CD8-positive, alpha-beta memory T cell (primary cell): ENCODE data around the gene AOPEP. TPM values are rescaled to one million over a fixed set of nuclear protein-coding genes. Genes with fewer than 3 reads are reported as not detected.
A peak's percentile ranks its signal among the peaks of the same experiment; 100 is the strongest.
"Not testable (repeated sequence)": the region's sequence is repeated elsewhere in the genome, so short reads cannot be mapped to it uniquely, and the experiment has no call there.

Source experiments
- CTCF ChIA-PET: fragments of 350-600 bp; sonication (Branson Sonifier 250); formaldehyde crosslinking; loops from one replicate; lab custom pipeline; 2021; ENCODE audit warnings: antibody characterized with exemption; lab: Charles Lee
- POLR2A ChIA-PET: fragments of 350-600 bp; sonication (Branson Sonifier 250); formaldehyde crosslinking; loops from one replicate; lab custom pipeline; 2021; ENCODE audit warnings: antibody characterized with exemption; lab: Charles Lee
- DNase-seq, 5 donors: peaks; one replicate each; pipeline versions ENCODE4 v3.0.0 to v3.0.0-alpha.2; 2020 to 2022; ENCODE audit warnings: mixed read lengths in 1 of 5
- H3K27ac ChIP-seq: one replicate; pipeline ENCODE4 v1.7.0; 2013; ENCODE audit warnings: low read depth, mild to moderate bottlenecking, low read length, moderate library complexity
- H3K27me3 ChIP-seq: 2 replicates; pipeline ENCODE4 v1.7.0; 2013; ENCODE audit warnings: low read length, mild to moderate bottlenecking; ENCODE audit not compliant: insufficient read depth, poor library complexity, severe bottlenecking
- H3K36me3 ChIP-seq: 2 replicates; pipeline ENCODE4 v1.7.0; 2013; ENCODE audit warnings: mild to moderate bottlenecking, low read length, moderate library complexity; ENCODE audit not compliant: insufficient read depth
- H3K4me1 ChIP-seq: 2 replicates; pipeline ENCODE4 v1.7.0; 2013; ENCODE audit warnings: mild to moderate bottlenecking, low read length, moderate library complexity; ENCODE audit not compliant: insufficient read depth
- H3K4me3 ChIP-seq: 2 replicates; pipeline ENCODE4 v1.7.0; 2013; ENCODE audit warnings: mild to moderate bottlenecking, low read length
- H3K9me3 ChIP-seq: 2 replicates; pipeline ENCODE4 v1.7.0; 2013; ENCODE audit warnings: mild to moderate bottlenecking, low read length
- H3K27ac Mint-ChIP-seq, 8 donors: one replicate each; pipeline ENCODE4 v1.8.0; 2020 to 2021; ENCODE audit warnings: mixed read lengths in 8 of 8, mild to moderate bottlenecking in 6 of 8, inconsistent platforms in 3 of 8, moderate library complexity in 3 of 8
- H3K27me3 Mint-ChIP-seq, 2 donors: one replicate each; pipeline ENCODE4 v1.8.0; 2020 to 2021; ENCODE audit warnings: mixed read lengths in 2 of 2, mild to moderate bottlenecking in 1 of 2, moderate library complexity in 1 of 2
- H3K36me3 Mint-ChIP-seq, 3 donors: one replicate each; pipeline ENCODE4 v1.8.0; 2020 to 2021; ENCODE audit warnings: mixed read lengths in 3 of 3, inconsistent platforms in 1 of 3, mild to moderate bottlenecking in 1 of 3
- H3K4me1 Mint-ChIP-seq, 3 donors: one replicate each; pipeline ENCODE4 v1.8.0; 2020 to 2021; ENCODE audit warnings: mixed read lengths in 3 of 3, inconsistent platforms in 1 of 3, mild to moderate bottlenecking in 1 of 3
- H3K4me3 Mint-ChIP-seq, 7 donors: one replicate each; pipeline ENCODE4 v1.8.0; 2020 to 2021; ENCODE audit warnings: mixed read lengths in 7 of 7, mild to moderate bottlenecking in 6 of 7, moderate library complexity in 4 of 7, inconsistent platforms in 2 of 7
- H3K9me3 Mint-ChIP-seq, 5 donors: one replicate each; pipeline ENCODE4 v1.8.0; 2020 to 2022; ENCODE audit warnings: mixed read lengths in 5 of 5, mild to moderate bottlenecking in 3 of 5, moderate library complexity in 2 of 5, inconsistent platforms in 1 of 5
- polyA plus RNA-seq: library from polyadenylated mRNA; unstranded; fragments of 300-500 nt; fragmentation: Illumina TruSeq; gene quantifications from one replicate; pipeline ENCODE4 v1.2.3, GENCODE V29; 2021
- total RNA-seq, 2 experiments: library from RNA; stranded (reverse); gene quantifications; one replicate each; pipeline ENCODE4 v1.2.3, GENCODE V29; 2021

Gene AOPEP
- total and polyA plus RNA-seq, 3 experiments from 2014 or later = 4.2 to 7.1 (median 6.9) TPM

GRCh38 chr9:94840738-94841137 is 114.2 kb downstream of the AOPEP start:
- H3K27ac ChIP-seq = no peak overlapping the region
- H3K9me3 Mint-ChIP-seq = peaks cover 0 to 12% (median 9%) of the 10 kb centered on the region in 5 donors
- H3K27me3 ChIP-seq = no peaks in the 10 kb centered on the region
- H3K27me3 Mint-ChIP-seq = no peaks in the 10 kb centered on the region
- no peak overlapping the region for H3K4me3 ChIP-seq
- no peaks in the 10 kb centered on the region for H3K4me1 ChIP-seq
- no peaks in the 10 kb centered on the region for H3K9me3 ChIP-seq
- DNase-seq = no peak
- no peak overlapping the region for H3K27ac Mint-ChIP-seq
- POLR2A ChIA-PET = no interaction called here
- no peak overlapping the region for H3K4me3 Mint-ChIP-seq
- CTCF ChIA-PET = no interaction called here
- peaks cover 3 to 36% (median 3%) of the 10 kb centered on the region in 3 donors for H3K36me3 Mint-ChIP-seq
- peaks cover 10 to 33% (median 11%) of the 10 kb centered on the region in 3 donors for H3K4me1 Mint-ChIP-seq
- no peaks in the 10 kb centered on the region for H3K36me3 ChIP-seq

GRCh38 chr9:94843134-94843533 is 116.6 kb downstream of the AOPEP start:
- ChIA-PET POLR2A (no interaction called here), CTCF (no interaction called here)
- H3K9me3 ChIP-seq = no peaks in the 10 kb centered on the region
- DNase-seq = no peak
- Mint-ChIP-seq H3K4me1 (peaks cover 11 to 33% (median 15%) of the 10 kb centered on the region in 3 donors), H3K27ac (peak overlapping the region in 1 of 8 donors; percentile 56), H3K36me3 (peaks cover 3 to 27% (median 3%) of the 10 kb centered on the region in 3 donors), H3K27me3 (no peaks in the 10 kb centered on the region), H3K9me3 (peaks cover 0 to 12% (median 8%) of the 10 kb centered on the region in 5 donors), H3K4me3 (no peak overlapping the region)
- no peaks in the 10 kb centered on the region for H3K36me3 ChIP-seq
- H3K4me1 ChIP-seq = no peaks in the 10 kb centered on the region
- H3K27me3 ChIP-seq = no peaks in the 10 kb centered on the region
- no peak overlapping the region for H3K4me3 ChIP-seq
- H3K27ac ChIP-seq = no peak overlapping the region

- H3K9me3 Mint-ChIP-seq = no peaks in the 10 kb centered on the region
- Histone ChIP-seq H3K4me1 (no peaks in the 10 kb centered on the region), H3K27me3 (no peaks in the 10 kb centered on the region), H3K27ac (no peak overlapping the region), H3K4me3 (no peak overlapping the region), H3K36me3 (no peaks in the 10 kb centered on the region), H3K9me3 (no peaks in the 10 kb centered on the region)
- peaks cover 7 to 16% (median 10%) of the 10 kb centered on the region in 3 donors for H3K4me1 Mint-ChIP-seq
- DNase-seq = no peak
- H3K27ac Mint-ChIP-seq = no peak overlapping the region
- peaks cover 2 to 8% (median 8%) of the 10 kb centered on the region in 3 donors for H3K36me3 Mint-ChIP-seq
- no peaks in the 10 kb centered on the region for H3K27me3 Mint-ChIP-seq
- no peak overlapping the region for H3K4me3 Mint-ChIP-seq
- POLR2A ChIA-PET = no interaction called here
- CTCF ChIA-PET = no interaction called here
These were observed 120.2 kb downstream of the AOPEP start for GRCh38 chr9:94846739-94847138.

- Histone ChIP-seq H3K27me3 (no peaks in the 10 kb centered on the region), H3K4me1 (no peaks in the 10 kb centered on the region), H3K9me3 (no peaks in the 10 kb centered on the region), H3K4me3 (no peak overlapping the region), H3K36me3 (no peaks in the 10 kb centered on the region), H3K27ac (no peak overlapping the region)
- H3K27ac Mint-ChIP-seq = peak overlapping the region in 1 of 8 donors; percentile 27
- no peaks in the 10 kb centered on the region for H3K9me3 Mint-ChIP-seq
- H3K4me3 Mint-ChIP-seq = no peak overlapping the region
- peaks cover 7 to 13% (median 10%) of the 10 kb centered on the region in 3 donors for H3K4me1 Mint-ChIP-seq
- H3K27me3 Mint-ChIP-seq = no peaks in the 10 kb centered on the region
- CTCF ChIA-PET = no interaction called here
- POLR2A ChIA-PET = no interaction called here
- peaks cover 2 to 8% (median 8%) of the 10 kb centered on the region in 3 donors for H3K36me3 Mint-ChIP-seq
- DNase-seq = no peak
These were observed 121.0 kb downstream of the AOPEP start for GRCh38 chr9:94847486-94847885.

GRCh38 chr9:94848791-94849190 is 122.3 kb downstream of the AOPEP start:
- CTCF ChIA-PET = interaction anchor here (0.6 kb wide), 1 partner anchor 10 kb away, joined by 3 read pairs; no protein-coding TSS in a partner anchor
- DNase-seq, H3K27me3 Mint-ChIP-seq, H3K36me3 ChIP-seq, H3K27me3 ChIP-seq, POLR2A ChIA-PET, H3K36me3 Mint-ChIP-seq, H3K27ac Mint-ChIP-seq, H3K4me1 ChIP-seq, H3K27ac ChIP-seq, H3K9me3 Mint-ChIP-seq, H3K4me3 ChIP-seq, H3K4me3 Mint-ChIP-seq, H3K9me3 ChIP-seq, H3K4me1 Mint-ChIP-seq: not testable (repeated sequence)

GRCh38 chr9:94850540-94851434 is 124.3 kb downstream of the AOPEP start:
- Histone ChIP-seq H3K27ac (no peak overlapping the region), H3K4me1 (no peaks in the 10 kb centered on the region), H3K4me3 (no peak overlapping the region), H3K36me3 (no peaks in the 10 kb centered on the region), H3K9me3 (no peaks in the 10 kb centered on the region), H3K27me3 (no peaks in the 10 kb centered on the region)
- no peak overlapping the region for H3K4me3 Mint-ChIP-seq
- no peak for DNase-seq
- CTCF ChIA-PET = no interaction called here
- H3K9me3 Mint-ChIP-seq = no peaks in the 10 kb centered on the region
- H3K36me3 Mint-ChIP-seq = peaks cover 0 to 6% (median 2%) of the 10 kb centered on the region in 3 donors
- POLR2A ChIA-PET = no interaction called here
- H3K27me3 Mint-ChIP-seq = no peaks in the 10 kb centered on the region
- peaks cover 0 to 4% (median 0%) of the 10 kb centered on the region in 3 donors for H3K4me1 Mint-ChIP-seq
- H3K27ac Mint-ChIP-seq = peak overlapping the region in 1 of 8 donors; percentile 22

GRCh38 chr9:94851467-94851866 is 125.0 kb downstream of the AOPEP start:
- H3K4me1 Mint-ChIP-seq = peaks cover 0 to 1% (median 0%) of the 10 kb centered on the region in 3 donors
- H3K9me3 Mint-ChIP-seq = no peaks in the 10 kb centered on the region
- H3K36me3 ChIP-seq = no peaks in the 10 kb centered on the region
- no peaks in the 10 kb centered on the region for H3K27me3 ChIP-seq
- H3K27ac Mint-ChIP-seq = no peak overlapping the region
- no peak overlapping the region for H3K27ac ChIP-seq
- CTCF ChIA-PET = no interaction called here
- no peak overlapping the region for H3K4me3 Mint-ChIP-seq
- H3K27me3 Mint-ChIP-seq = no peaks in the 10 kb centered on the region
- H3K36me3 Mint-ChIP-seq = peaks cover 0 to 6% (median 2%) of the 10 kb centered on the region in 3 donors
- POLR2A ChIA-PET = no interaction called here
- H3K4me1 ChIP-seq = no peaks in the 10 kb centered on the region
- H3K9me3 ChIP-seq = no peaks in the 10 kb centered on the region
- no peak for DNase-seq
- H3K4me3 ChIP-seq = no peak overlapping the region

GRCh38 chr9:94851892-94852291 is 125.4 kb downstream of the AOPEP start:
- ChIA-PET CTCF (no interaction called here), POLR2A (no interaction called here)
- Mint-ChIP-seq H3K27me3 (no peaks in the 10 kb centered on the region), H3K9me3 (no peaks in the 10 kb centered on the region), H3K4me3 (no peak overlapping the region), H3K27ac (no peak overlapping the region), H3K36me3 (peaks cover 0 to 6% (median 2%) of the 10 kb centered on the region in 3 donors), H3K4me1 (peaks cover 0 to 1% (median 0%) of the 10 kb centered on the region in 3 donors)
- Histone ChIP-seq H3K4me3 (no peak overlapping the region), H3K27me3 (no peaks in the 10 kb centered on the region), H3K9me3 (no peaks in the 10 kb centered on the region), H3K4me1 (no peaks in the 10 kb centered on the region), H3K27ac (no peak overlapping the region), H3K36me3 (no peaks in the 10 kb centered on the region)
- no peak for DNase-seq
